Melanocyte of skin (primary cell): ENCODE data around the gene EPB41. TPM values are rescaled to one million over a fixed set of nuclear protein-coding genes. Genes with fewer than 3 reads are reported as not detected.

ENCODE experiments used
- small RNA-seq, 2 donors: library from RNA; depleted of rRNA; stranded (forward); fragments of <200 nt; gene quantifications; one replicate each; pipeline ENCODE3, GENCODE V24; 2012
- total RNA-seq, 2 donors: library from RNA; depleted of rRNA; stranded (reverse); fragments of >200 nt; gene quantifications; 2 replicates each; pipeline ENCODE4 v1.2.3, GENCODE V29; 2012

The EPB41 gene
- 10 to 100 TPM; 33.6 to 34.4 TPM for total RNA-seq

GRCh38 chr1:28914228-28915030 lies at the start of gene EPB41:
Gene EPB41, plus strand, starts transcription at chr1:28914569. Its CDS starts 72,869 bp downstream, at chr1:28987438.

GRCh38 chr1:29123887-29124365 lies 209.6 kb downstream of the EPB41 start, which contains the start of gene TMEM200B:
Gene TMEM200B, minus strand, starts transcription at chr1:29123903. Its CDS starts 2,075 bp downstream, at chr1:29121828.

Small RNA genes within 50 kb of the gene (small RNA-seq; reads per million reads assigned to genes)
- 0 reads per million in 2 donors for gene RF00017
- gene RF00019, result 0 reads per million in 2 donors

Other genes with a start within 250 kb of the EPB41 start
- gene GMEB1, start 245.8 kb upstream of the EPB41 start, total RNA-seq, result 1 to 10 TPM; 7.0 to 8.6 TPM
- 10 to 100 TPM; 67.8 to 84.9 TPM for gene YTHDF2, start 177.6 kb upstream of the EPB41 start, total RNA-seq
- gene OPRD1, start 102.4 kb upstream of the EPB41 start, total RNA-seq, result 1 to 10 TPM in 1 of 2 donors, not detected in 1; 1.7 TPM
- gene TMEM200B, start 209.3 kb downstream of the EPB41 start, total RNA-seq, result 1 to 10 TPM; 2.8 to 7.7 TPM